ENCODE results near the gene ENC1.

DNA sequence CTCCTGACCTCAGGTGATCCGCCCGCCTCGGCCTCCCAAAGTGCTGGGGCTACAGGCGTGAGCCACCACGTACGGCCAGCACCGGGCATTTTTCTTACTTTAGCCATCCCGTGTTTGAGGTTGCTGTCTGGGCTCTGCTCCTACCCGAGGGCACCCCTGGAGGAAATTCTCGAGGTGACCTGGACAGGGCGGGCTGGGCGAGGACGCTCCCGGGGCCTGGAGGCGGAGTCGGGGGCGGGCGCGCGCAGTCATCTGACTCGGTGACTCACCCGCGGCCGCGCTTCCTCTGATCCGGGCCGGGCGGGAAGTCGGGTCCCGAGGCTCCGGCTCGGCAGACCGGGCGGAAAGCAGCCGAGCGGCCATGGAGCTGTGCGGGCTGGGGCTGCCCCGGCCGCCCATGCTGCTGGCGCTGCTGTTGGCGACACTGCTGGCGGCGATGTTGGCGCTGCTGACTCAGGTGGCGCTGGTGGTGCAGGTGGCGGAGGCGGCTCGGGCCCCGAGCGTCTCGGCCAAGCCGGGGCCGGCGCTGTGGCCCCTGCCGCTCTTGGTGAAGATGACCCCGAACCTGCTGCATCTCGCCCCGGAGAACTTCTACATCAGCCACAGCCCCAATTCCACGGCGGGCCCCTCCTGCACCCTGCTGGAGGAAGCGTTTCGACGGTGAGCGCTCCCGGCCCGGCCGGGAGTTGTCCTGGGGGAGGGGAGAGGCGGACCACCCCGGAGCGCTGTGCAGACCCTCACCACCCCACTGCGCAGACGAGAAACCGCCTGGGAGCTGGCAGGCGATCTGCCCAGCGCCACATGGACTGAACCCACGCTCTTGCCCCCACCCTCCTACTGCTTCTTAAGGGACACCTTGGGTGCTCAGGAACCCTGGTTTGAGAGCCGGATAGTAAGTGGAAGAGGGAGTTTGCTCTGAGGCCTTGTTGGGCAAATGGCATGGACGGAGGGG lies 44.6 kb upstream of the ENC1 start, which contains the start of gene HEXB:
- TF ChIP-seq CTCF (IDR thresholded peaks at IDR 0.05; ENCODE audit: insufficient read depth, low read length, poor library complexity, severe bottlenecking), result no peak
- no peak for TF ChIP-seq EZH2phosphoT487 (conservative IDR thresholded peaks at IDR 0.05; ENCODE audit: low read length)
